Gastroesophageal sphincter (tissue), 3 donors: Measurements from ENCODE around the gene GDF2.

Experiments used
- POLR2AphosphoS5 ChIP-seq: sonication (generic); formaldehyde crosslinking; IDR thresholded peaks from one replicate; pipeline ENCODE4 v1.6.1; 2017; ENCODE audit warnings: antibody characterized with exemption
- TF ChIP-seq, protein P1 (sequence below), 4 experiments: fragments of 200-600 bp in 2 of 4; fragments of 450-650 bp in 2 of 4; sonication (generic) in 1 of 4; IDR thresholded peaks; one replicate each; pipeline ENCODE4 v1.5.1; 2017 to 2019; ENCODE audit warnings: antibody characterized with exemption in 4 of 4, mild to moderate bottlenecking in 2 of 4, moderate library complexity in 2 of 4

DNA sequence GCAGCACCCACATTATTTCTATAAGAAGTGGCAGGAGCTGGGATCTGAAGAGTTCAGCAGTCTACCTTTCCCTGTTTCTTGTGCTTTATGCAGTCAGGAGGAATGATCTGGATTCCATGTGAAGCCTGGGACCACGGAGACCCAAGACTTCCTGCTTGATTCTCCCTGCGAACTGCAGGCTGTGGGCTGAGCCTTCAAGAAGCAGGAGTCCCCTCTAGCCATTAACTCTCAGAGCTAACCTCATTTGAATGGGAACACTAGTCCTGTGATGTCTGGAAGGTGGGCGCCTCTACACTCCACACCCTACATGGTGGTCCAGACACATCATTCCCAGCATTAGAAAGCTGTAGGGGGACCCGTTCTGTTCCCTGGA is 25.0 kb downstream of the GDF2 start:
- no peak for TF ChIP-seq POLR2AphosphoS5
- TF ChIP-seq, protein P1, sequence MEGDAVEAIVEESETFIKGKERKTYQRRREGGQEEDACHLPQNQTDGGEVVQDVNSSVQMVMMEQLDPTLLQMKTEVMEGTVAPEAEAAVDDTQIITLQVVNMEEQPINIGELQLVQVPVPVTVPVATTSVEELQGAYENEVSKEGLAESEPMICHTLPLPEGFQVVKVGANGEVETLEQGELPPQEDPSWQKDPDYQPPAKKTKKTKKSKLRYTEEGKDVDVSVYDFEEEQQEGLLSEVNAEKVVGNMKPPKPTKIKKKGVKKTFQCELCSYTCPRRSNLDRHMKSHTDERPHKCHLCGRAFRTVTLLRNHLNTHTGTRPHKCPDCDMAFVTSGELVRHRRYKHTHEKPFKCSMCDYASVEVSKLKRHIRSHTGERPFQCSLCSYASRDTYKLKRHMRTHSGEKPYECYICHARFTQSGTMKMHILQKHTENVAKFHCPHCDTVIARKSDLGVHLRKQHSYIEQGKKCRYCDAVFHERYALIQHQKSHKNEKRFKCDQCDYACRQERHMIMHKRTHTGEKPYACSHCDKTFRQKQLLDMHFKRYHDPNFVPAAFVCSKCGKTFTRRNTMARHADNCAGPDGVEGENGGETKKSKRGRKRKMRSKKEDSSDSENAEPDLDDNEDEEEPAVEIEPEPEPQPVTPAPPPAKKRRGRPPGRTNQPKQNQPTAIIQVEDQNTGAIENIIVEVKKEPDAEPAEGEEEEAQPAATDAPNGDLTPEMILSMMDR (IDR thresholded peaks at IDR 0.05), result no peak
